ENCODE data around the gene LGALS3BP. TPM values are rescaled to one million over a fixed set of nuclear protein-coding genes. Genes with fewer than 3 reads are reported as not detected.

LGALS3BP gene
- total and polyA plus RNA-seq, 2 of the 13 experiments (the other 11 are each of a cell fraction or from before 2014, with no cell fraction given), result 137 to 332 TPM

DNA sequence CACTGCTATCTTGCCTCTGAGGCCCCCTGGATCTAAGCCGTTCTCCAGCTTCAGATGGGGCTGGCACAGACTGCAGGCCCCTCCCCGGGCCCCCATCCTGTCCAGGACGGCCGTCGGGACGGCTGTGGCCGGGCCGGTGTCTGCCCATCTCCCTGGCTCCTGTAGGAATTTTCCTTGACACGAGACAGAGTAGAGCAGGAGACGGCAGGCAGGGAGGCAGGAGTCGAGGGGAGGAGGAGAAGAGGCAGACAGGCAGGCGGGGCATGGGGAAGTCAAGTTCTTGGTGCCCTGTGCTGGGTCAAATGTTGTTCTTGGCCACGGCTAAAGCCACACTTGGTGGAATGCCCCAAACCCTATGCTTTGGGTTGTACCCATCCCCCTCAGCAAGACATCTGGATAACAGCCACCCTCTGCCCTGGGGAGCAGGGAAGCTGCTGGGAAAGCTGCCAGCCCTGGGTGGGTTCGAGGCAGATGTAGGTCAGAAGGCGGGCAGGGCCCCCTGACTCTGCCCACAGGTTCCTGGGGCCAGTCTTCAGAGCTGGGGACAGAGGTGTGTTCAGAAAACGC, 48.3 kb upstream of the LGALS3BP start (continued):
- TF ChIP-seq U2AF2 (IDR thresholded peaks at IDR 0.05; ENCODE audit: low read depth, low read length), result no peak
- TF ChIP-seq NBN (conservative IDR thresholded peaks at IDR 0.05), result no peak
- TF ChIP-seq CREM (IDR thresholded peaks at IDR 0.05), result no peak
- no peak for TF ChIP-seq CREM (CRISPR knock-in tag; IDR thresholded peaks at IDR 0.05)
- no peak for TF ChIP-seq ZNF331 (CRISPR knock-in tag; IDR thresholded peaks at IDR 0.05)
- TF ChIP-seq, protein P1, sequence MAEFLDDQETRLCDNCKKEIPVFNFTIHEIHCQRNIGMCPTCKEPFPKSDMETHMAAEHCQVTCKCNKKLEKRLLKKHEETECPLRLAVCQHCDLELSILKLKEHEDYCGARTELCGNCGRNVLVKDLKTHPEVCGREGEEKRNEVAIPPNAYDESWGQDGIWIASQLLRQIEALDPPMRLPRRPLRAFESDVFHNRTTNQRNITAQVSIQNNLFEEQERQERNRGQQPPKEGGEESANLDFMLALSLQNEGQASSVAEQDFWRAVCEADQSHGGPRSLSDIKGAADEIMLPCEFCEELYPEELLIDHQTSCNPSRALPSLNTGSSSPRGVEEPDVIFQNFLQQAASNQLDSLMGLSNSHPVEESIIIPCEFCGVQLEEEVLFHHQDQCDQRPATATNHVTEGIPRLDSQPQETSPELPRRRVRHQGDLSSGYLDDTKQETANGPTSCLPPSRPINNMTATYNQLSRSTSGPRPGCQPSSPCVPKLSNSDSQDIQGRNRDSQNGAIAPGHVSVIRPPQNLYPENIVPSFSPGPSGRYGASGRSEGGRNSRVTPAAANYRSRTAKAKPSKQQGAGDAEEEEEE (CRISPR knock-in tag; IDR thresholded peaks at IDR 0.05; ENCODE audit: borderline replicate concordance), result 0 out of 2 replicates have a peak, but pooled peaks have one; percentile 30
- no peak for TF ChIP-seq HNF4A (CRISPR knock-in tag; IDR thresholded peaks at IDR 0.05)
- 0 out of 2 replicates have a peak, but pooled peaks have one; percentile 63 for TF ChIP-seq EEA1 (CRISPR knock-in tag; IDR thresholded peaks at IDR 0.05; ENCODE audit: borderline replicate concordance)
- no peak for TF ChIP-seq MAFK (conservative IDR thresholded peaks at IDR 0.05 in 1 of 2, IDR thresholded peaks at IDR 0.05 in 1 of 2; ENCODE audit: low read length in 2 of 2)
- TF ChIP-seq SOX6 (IDR thresholded peaks at IDR 0.05), result no peak
- 0 out of 2 replicates have a peak, but pooled peaks have one; percentile 24 for TF ChIP-seq SOX6 (CRISPR knock-in tag; IDR thresholded peaks at IDR 0.05)
- peak; percentile 56; the same call in 1 of the 2 replicates for TF ChIP-seq HIVEP1 (CRISPR knock-in tag; IDR thresholded peaks at IDR 0.05)
- TF ChIP-seq, protein P2, sequence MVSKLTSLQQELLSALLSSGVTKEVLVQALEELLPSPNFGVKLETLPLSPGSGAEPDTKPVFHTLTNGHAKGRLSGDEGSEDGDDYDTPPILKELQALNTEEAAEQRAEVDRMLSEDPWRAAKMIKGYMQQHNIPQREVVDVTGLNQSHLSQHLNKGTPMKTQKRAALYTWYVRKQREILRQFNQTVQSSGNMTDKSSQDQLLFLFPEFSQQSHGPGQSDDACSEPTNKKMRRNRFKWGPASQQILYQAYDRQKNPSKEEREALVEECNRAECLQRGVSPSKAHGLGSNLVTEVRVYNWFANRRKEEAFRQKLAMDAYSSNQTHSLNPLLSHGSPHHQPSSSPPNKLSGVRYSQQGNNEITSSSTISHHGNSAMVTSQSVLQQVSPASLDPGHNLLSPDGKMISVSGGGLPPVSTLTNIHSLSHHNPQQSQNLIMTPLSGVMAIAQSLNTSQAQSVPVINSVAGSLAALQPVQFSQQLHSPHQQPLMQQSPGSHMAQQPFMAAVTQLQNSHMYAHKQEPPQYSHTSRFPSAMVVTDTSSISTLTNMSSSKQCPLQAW (CRISPR knock-in tag; IDR thresholded peaks at IDR 0.05), result no peak; the same call in 1 of the 2 replicates
- TF ChIP-seq ZC3H4 (CRISPR knock-in tag; IDR thresholded peaks at IDR 0.05; ENCODE audit: borderline replicate concordance), result no peak; the same call in 1 of the 2 replicates
- TF ChIP-seq TEAD2 (CRISPR knock-in tag; IDR thresholded peaks at IDR 0.05), result no peak
- TF ChIP-seq ZNF44 (CRISPR knock-in tag; IDR thresholded peaks at IDR 0.05), result 0 out of 2 replicates have a peak, but pooled peaks have one; percentile 64
- no peak for TF ChIP-seq PHF8 (CRISPR knock-in tag; IDR thresholded peaks at IDR 0.05)
- no peak for TF ChIP-seq MBNL3 (CRISPR knock-in tag; conservative IDR thresholded peaks at IDR 0.05)
- TF ChIP-seq, protein P3, sequence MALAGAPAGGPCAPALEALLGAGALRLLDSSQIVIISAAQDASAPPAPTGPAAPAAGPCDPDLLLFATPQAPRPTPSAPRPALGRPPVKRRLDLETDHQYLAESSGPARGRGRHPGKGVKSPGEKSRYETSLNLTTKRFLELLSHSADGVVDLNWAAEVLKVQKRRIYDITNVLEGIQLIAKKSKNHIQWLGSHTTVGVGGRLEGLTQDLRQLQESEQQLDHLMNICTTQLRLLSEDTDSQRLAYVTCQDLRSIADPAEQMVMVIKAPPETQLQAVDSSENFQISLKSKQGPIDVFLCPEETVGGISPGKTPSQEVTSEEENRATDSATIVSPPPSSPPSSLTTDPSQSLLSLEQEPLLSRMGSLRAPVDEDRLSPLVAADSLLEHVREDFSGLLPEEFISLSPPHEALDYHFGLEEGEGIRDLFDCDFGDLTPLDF (CRISPR knock-in tag; IDR thresholded peaks at IDR 0.05), result no peak
- TF ChIP-seq MED13 (CRISPR knock-in tag; IDR thresholded peaks at IDR 0.05), result 0 out of 2 replicates have a peak, but pooled peaks have one; percentile 4
- TF ChIP-seq, protein P4, sequence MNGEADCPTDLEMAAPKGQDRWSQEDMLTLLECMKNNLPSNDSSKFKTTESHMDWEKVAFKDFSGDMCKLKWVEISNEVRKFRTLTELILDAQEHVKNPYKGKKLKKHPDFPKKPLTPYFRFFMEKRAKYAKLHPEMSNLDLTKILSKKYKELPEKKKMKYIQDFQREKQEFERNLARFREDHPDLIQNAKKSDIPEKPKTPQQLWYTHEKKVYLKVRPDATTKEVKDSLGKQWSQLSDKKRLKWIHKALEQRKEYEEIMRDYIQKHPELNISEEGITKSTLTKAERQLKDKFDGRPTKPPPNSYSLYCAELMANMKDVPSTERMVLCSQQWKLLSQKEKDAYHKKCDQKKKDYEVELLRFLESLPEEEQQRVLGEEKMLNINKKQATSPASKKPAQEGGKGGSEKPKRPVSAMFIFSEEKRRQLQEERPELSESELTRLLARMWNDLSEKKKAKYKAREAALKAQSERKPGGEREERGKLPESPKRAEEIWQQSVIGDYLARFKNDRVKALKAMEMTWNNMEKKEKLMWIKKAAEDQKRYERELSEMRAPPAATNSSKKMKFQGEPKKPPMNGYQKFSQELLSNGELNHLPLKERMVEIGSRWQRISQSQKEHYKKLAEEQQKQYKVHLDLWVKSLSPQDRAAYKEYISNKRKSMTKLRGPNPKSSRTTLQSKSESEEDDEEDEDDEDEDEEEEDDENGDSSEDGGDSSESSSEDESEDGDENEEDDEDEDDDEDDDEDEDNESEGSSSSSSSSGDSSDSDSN (CRISPR knock-in tag; IDR thresholded peaks at IDR 0.05), result 0 out of 2 replicates have a peak, but pooled peaks have one; percentile 11
- peak; percentile 1; the same call in 1 of the 2 replicates for TF ChIP-seq ARNT2 (CRISPR knock-in tag; IDR thresholded peaks at IDR 0.05; ENCODE audit: low read depth)
- 0 out of 2 replicates have a peak, but pooled peaks have one; percentile 18 for TF ChIP-seq MAF1 (CRISPR knock-in tag; IDR thresholded peaks at IDR 0.05; ENCODE audit: borderline replicate concordance)
- TF ChIP-seq ZNF343 (CRISPR knock-in tag; IDR thresholded peaks at IDR 0.05), result 0 out of 2 replicates have a peak, but pooled peaks have one; percentile 2
- TF ChIP-seq HOXD1 (CRISPR knock-in tag; IDR thresholded peaks at IDR 0.05), result 0 out of 2 replicates have a peak, but pooled peaks have one; percentile 50

Data from HepG2 (cell line).